IPS DF 4.7 (cell line): ENCODE results near the gene SOD3.

Source experiments
- DNase-seq: peaks from one replicate; pipeline ENCODE4 v3.0.0-alpha.2; 2013; ENCODE audit warnings: low spot score; ENCODE audit errors: extremely low read depth

Gene SOD3

DNA sequence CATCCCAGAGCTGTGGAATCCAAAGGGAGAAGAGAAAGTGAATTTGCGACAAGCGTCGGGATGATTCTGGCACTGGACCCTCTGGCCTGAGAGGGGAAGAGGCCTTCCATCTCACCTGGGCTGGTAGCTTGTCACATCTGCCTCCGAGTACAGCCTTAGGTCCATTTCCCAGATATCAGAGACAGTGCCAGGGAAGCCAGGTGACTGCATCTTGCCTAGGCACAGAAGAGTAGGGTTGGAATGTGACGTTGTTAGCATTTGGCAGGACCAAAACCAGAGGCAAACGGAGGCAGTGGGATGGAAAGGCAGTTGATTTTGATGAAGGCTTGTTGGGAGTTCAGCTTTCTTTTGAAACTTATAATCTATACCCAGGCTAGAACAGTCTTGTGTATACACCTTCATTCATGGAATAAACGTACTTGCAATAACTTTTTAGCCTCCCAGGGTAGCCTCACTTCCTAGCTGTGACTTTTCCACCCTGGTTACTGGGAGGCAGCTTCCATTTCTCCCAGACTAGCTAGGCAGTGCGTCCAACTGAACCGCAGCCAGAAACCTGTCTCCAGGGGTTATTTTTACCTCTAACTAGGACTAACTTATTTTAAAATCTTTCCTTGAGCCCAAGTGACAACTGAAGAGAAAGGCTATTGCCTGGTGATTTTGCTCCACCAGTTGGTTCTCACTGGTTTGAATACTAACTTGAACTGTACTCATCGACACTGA, 5.9 kb downstream of the SOD3 start:
- no peak for DNase-seq

DNA sequence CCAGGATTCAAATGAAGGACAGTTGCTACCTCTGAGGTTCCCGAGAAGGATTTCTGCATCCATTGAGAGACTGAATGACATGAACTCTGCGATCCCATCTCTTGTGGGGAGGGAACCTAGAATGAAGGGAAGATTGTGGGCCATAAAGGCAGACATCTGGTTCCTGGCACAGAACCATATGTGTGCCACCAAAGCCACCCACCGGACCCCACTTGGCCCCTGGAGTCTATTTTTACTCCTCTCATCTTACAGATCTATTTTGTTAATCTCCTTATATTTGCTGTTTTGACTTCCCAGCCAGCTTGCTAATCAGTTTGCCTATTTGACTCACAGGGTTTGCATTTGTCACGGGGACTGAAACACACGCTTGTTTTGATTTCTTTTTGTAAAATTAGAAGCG, 7.3 kb downstream of the SOD3 start:
- DNase-seq: no peak

DNA sequence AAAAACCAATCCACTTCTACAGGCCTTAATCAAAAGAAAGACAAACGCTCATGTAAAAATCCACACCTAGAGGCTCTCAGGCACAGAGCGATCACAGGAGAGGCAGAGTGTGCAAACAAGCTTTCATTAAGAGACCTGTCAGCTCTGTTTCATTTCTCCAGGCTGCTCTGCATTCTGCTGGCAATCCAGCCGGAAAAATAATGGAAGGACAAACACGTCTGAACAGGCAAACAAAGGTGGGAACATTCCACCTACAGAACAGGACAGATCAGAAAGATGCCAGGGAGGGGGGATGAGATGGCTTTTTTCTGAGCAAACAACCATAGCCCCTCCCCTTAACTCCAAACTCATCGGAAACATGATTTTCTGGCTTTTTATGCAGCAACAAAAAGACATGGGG, 9.7 kb downstream of the SOD3 start:
- no peak for DNase-seq

DNA sequence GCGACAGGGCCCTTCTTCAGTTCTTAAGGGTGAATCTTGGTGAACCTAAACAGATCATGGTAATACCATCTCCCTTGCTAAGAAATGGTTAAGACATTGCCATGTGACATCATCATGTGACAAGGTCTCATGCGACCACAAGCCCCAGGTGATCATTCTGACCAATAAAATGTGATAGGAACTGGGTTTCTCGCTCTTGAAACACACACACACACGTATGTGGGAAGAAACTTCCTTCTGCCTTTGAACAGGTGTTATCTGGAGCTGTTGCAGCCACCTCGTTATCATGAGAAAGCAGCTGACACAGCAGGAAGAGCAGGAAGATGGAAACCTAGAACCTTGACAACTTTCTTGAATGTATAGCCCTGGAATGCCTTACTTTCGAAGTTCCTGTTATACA, 10.2 kb downstream of the SOD3 start:
- DNase-seq: no peak

DNA sequence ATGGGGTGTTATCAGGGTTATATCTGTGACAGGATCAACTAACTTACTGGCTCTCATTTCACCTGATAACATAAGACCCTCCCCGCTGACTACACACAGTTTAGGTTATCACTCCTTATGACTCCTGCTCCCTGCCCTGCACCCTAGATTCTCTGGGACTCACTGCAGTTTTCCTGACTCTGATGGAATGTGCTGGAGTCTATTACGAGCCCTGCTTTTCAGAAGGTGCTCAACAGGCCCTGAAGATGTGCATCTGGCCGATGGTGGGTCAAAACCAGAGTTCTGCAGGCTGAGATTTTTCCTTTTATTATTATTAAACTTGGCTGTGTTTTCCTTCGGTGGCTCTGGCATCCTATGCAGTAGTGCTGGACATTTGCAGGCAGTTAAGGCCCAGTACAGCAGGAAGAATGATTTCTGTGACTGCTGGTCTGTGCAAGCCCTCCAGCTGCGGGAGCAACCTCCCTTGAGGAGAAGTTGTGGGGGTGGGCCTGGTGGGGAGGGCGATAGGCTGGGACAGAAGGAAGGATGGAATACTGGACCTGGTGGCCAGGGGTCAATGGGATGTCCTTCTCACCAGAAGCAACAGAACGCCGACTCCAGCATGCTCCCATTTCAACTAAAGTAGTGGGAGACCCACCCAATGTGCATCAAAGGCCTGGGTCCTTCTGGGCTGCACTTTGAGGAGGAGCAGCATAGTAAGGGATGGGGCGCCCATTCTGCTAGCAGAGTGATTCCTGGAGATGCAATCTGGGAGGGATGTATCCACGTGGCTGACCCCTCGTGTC, 11.0 kb downstream of the SOD3 start:
- DNase-seq: no peak

DNA sequence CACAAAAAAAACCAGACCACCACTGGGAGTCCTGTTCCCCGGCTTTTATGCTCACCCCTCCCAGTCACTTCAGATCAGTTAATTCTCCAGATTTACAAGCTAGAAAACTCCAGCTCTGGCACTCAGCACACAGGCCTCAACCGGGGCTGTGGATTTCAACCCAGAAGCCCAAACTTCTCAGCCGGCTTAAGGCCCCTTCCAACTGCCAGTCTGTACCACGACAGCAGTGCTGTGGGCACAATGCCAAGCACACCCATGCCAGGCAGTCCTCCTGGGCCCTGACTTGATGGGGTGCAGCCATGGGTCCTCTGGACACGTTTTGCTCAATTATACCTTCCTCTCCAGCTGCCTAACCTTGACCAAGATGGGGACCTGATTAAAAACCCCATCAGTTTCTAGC, 12.2 kb downstream of the SOD3 start:
- DNase-seq: no peak

DNA sequence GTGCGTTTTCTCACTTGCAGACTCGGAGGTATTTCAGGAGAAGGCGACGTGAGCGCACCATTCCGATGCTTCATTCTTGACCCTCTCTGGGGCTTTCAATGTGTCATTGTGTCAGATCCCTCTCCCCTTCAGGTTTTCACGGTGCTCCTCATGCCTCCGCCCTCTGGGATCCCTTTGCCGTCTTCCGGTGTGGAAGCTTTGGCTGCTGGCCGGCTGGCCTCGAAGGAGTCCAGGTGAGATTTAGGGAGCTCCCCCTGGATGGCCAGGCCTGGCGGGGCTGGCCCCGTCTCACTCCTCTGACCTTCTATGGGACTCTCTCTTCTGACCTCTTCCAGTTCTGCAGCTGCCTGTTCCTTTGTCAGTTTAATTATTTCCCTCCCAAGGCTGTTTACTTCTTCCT, 12.9 kb downstream of the SOD3 start:
- no peak for DNase-seq

DNA sequence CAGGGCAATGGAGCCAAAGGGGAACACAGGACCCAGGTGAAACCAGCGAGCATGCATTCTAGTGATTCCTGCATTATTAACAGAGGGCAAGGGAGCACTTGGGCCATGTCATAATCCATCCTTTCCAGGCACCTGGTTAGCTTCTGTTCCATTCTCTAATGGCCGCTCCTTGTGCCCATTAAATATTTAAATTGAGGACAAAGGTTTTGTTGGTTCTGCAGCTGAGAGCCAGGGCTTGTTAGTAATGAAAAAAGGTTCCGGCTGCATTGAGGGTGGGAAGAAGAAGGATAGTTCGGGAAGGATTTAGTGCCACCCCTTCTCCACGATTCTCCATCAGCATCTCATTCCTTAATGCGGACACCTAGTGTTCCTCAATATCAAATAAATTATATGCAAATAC, 13.6 kb downstream of the SOD3 start:
- no peak for DNase-seq

DNA sequence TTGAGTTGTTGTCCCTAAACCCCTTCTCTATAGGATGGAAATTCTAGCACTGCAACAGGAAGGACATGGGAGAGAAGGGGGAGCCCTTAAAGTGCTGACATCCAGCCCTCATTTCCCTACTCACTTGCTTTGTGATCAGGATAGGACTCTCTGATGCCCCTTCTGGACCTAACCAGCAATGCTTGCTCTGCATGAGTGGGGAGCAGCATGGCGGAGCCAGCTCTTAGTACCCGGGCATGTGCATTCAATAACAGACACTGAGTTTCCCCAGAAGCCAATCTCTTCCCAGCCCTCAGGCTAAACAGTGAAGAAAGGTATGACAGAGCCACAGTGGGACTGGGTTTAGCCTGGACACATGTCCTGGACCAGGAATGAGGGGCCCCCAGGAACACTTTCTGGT, 14.0 kb downstream of the SOD3 start:
- no peak for DNase-seq

DNA sequence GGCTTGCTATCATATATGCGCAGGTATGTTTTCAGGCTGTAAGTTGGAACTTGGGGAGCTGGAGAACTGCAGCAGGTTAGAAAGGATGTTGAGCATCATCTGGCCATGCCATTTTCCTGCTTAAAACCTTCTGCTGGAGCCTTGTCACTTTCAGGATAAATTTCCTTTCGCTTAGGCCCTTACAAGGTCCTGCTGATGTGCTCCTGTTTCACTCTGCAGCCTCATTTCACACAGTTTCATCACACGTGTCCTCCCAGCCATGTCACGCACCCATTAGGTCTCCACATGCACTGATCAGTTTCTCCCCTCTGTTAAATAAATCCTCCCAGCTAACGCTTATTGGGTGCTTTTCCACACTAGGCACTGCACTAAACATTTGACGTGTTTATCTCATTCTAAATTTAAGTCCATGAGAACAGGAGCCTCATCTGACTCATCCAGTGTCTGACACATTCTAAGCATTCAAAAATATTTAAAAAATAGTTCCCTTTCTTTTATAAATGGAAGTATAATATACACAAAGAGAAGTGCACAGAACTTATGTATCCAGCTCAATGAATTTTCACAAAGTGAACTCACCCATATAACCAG, 14.5 kb downstream of the SOD3 start:
- no peak for DNase-seq

DNA sequence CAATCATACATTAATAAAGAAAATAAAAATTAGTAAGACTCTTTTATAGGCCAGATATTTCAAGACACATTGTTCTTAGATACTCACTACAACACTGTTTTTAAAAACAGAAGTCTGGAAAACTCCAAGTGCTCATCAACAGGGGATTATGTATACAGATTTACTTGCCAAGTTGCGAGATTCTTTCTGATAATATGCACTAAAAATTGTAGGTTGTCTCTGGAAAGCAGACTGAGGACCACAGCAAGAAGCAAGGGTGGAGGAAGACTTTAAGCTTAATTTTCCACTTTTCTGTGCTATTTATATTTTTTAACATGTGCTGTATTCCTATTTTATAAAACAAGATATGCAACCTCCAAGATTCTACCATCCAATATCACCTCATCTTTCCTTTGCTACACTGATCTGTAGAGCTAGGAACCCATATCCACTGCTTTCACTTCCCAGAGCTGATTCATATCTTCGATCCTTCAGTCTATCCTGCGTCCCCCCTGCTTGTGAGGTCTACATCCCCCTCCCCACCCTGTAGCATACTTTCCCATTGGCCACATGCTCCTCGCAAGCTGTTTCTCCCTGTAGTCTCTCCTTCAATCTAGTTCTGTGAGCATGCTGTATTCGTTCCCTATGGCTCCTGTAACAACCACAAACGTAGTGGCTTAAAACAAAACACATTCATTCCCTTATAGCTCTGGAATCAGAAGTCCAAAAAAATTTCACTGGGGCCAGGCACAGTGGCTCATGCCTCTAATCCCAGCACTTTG, 15.7 kb downstream of the SOD3 start:
- no peak for DNase-seq

DNA sequence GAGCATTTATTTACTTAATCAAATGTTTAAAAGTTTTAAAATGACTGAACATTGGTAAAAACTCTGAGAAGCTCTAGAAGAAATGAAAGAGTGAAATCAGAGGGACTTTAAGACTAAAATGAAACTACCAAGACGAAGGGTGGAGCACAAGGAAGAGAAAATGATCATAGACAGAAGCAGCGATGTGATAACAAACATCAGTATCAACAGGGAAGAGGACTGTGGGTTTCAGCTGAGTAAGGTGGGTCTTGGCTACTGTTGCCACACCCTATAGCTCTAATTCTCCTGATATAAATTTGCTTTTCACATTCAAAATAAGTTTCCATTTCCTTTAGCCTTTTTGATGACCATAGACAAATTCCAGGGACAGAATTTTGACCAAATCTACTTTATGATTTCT, 18.4 kb downstream of the SOD3 start:
- no peak for DNase-seq

DNA sequence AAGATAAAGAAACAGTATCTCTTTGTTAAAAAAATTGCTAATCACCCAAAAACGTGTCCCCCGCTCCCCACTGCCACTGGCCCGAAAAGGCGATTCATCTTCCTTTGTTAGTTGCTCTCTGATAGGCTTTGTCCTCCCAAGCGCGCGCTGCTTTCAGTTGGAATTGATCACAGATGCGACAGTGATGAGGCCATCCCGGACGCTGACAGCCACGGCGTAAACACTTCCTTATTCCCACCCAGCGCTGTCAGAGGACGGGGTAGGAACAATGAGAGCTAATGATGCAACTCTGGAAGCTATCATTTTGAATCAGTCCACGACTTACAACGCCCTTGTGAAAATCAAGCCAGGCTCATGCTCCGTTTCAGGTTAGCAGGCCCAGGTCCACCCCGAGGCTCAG, 21.4 kb downstream of the SOD3 start:
- DNase-seq: no peak

DNA sequence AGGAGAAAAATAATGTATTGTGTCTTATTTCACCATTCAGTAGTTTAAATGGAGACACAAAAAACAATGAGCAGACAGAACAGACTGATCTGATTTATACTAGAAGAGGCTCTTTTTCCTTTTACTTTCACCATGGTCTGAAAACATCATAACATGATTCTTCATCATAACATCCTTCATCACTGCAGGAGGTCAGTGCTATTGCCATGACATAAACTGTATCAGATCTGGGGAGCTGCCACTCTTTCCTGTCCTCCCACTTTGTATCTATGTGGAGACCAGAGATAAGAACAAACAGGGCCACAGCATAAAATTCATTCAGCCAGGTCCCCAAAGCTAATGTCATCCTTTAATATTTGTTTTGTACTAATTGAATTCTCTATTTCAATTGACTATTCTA, 25.2 kb downstream of the SOD3 start:
- no peak for DNase-seq

DNA sequence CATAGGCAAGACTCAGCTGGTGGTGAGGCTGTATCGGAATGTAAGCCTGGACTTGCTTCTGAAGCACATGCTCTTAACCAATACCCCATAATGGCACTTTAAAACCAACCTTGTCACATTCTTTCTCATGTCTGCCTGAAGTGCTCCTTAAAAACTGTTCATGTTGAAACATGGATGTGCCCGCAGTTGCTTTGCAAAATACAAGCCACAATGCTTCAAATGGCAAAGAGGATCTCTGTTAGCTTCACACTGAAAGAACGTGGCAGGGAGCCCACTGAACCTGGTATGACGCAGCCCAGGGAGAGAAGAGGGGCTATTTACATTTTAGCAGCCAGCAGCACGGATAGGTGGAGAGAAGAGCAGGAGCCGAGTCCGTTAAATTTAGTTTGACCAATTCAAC, 29.3 kb downstream of the SOD3 start:
- DNase-seq: no peak

DNA sequence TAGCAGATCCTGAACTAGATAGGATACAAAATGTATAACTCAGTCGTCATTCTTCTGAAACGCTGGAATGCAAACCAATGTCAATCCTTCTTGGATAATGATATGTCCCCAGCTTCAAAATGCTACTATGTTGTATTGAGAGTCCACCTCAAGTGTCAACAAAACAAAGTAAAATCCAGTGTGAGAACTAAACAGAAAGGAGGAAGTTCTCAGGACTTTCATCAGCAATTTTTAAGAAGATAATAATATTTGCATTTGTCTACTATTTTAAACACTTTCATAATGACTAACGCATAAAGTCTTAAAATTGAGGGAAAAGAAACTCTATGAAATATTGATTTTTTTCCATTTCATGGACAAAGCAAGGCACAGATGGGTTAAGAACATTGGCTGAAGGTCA, 36.3 kb downstream of the SOD3 start:
- no peak for DNase-seq

DNA sequence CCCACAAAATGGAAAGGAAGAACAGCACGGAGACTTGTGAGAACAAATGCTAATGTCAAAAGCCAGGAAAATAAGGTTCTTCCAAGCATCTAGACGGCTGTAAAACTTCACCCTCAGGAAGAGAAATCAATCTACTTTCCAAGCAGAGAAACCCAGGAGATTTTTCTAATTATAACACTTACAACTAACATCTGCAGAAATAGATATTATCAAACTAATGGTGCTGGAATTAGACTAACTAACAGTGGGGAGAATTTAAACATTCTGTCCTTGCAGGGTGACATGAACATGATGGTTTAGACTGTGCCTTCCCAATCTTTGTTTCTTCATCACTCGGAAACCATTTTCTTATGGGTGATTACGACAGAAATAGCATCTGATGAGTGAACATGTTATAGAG, 40.3 kb downstream of the SOD3 start:
- DNase-seq: no peak

DNA sequence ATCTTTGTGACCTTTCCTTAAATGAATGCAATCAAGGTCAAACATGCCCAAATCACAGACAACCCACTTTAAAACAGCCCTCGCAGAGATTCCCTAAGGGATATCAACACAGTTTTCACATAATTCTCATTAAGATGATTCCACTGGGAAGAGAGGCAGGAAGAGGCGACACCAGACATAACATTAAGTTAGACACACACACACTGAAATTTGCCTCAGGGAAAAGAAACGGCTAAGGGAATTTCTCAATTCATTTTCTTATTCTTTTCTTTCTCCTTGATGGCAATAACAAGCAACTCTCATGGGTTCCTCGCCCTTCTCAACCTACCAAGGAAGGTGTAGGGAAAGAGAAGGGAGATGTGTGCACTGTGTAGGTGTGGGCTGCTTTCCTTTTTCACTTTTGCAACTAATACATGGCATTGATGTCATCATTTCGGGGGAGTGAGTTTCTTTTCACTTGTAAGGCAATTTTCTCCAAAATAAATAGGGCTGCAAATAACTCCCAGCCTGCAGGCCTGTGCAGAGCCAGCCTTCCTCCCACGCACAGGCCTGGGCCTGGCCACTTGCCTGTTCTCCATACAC, 41.4 kb downstream of the SOD3 start:
- DNase-seq: no peak

DNA sequence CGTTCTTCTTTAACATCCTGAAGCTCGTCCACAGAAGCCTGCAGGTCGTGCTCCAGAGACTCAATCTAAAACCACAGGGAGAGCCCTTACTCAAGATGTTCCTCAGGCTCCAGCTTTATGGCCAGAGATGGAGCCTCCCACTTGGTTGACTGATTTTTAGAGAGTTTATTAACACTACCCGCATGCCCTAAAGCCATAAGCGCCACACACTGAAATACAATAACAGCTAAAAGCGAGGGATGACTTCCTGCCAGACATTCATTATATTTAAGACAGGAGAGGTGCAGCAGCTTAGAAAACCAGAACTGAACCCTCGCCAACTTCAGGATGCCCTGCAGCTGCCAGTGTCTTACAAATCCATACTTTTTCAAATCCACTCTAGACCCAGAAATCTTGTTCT, 42.0 kb downstream of the SOD3 start:
- DNase-seq: no peak

DNA sequence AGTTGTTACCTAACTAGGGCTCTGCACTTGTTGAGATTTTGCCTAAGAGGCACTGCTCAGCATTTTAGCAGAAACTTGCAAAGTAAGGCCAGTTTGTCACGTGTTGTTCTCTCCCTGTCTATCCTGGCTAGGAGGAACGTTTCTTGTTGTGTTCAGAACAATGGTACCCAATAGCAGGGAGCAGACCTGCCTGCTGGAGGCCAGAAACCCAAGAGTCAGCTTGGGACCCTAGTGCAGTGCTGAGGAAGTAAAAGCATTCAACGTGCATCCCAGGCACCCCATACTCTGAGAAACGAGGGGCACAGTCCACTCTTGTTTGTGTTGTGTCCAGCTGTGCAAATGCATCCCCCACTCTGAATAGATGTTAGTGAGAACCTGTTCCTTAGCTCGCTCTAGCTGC, 42.4 kb downstream of the SOD3 start:
- no peak for DNase-seq

DNA sequence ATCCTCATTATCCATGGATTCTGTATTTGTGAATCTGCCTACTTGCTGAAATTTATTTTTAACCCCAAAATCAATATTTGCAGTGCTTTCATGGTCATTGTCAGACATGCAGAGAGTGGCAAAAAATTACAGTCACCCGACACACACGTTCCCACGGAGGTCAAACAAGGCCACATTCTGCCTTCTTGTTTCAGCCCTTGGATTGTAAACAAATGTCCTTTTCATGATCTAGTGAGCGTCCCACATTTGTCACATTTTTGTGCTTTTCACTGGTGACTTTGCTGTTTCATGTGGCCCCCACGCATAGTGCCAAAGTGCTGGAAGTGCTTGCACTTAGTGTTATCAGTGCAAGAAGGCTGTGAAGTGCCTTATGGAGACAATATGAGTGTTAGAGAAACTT, 45.0 kb downstream of the SOD3 start:
- DNase-seq: no peak
